GM23338 (cell line): Measurements from ENCODE around the gene TRIM44. TPM values are rescaled to one million over a fixed set of nuclear protein-coding genes. Genes with fewer than 3 reads are reported as not detected.

Experiments
- ATAC-seq: fragments of 200-7000 bp; cut with Tn5 transposase; 3 replicates; pipeline ENCODE4 v1.9.1; 2020
- DNase-seq: peaks from one replicate; pipeline ENCODE4 v3.0.0-alpha.2; 2015; ENCODE audit warnings: low spot score
- H2AFZ ChIP-seq: fragments of 200-600 bp; sonication (generic); 2 replicates; pipeline ENCODE4 v1.8.0; 2016; ENCODE audit warnings: antibody characterized with exemption, mild to moderate bottlenecking, moderate library complexity
- H3F3A ChIP-seq: fragments of 200-600 bp; sonication (generic); replicated peaks from 2 replicates; pipeline ENCODE4 v1.8.0; 2017; ENCODE audit warnings: antibody characterized with exemption, mixed run types, low read depth
- H3K27ac ChIP-seq: fragments of 200-600 bp; sonication (generic); 2 replicates; pipeline ENCODE4 v1.6.1; 2016; ENCODE audit warnings: low read depth
- H3K27me3 ChIP-seq: fragments of 200-600 bp; sonication (generic); 2 replicates; pipeline ENCODE4 v1.8.0; 2016; ENCODE audit warnings: mild to moderate bottlenecking, mixed run types, moderate library complexity; ENCODE audit not compliant: insufficient read depth
- H3K36me3 ChIP-seq: fragments of 200-600 bp; sonication (generic); 2 replicates; pipeline ENCODE4 v1.8.0; 2016; ENCODE audit warnings: mild to moderate bottlenecking; ENCODE audit not compliant: insufficient read depth
- H3K4me1 ChIP-seq: fragments of 200-600 bp; sonication (generic); 2 replicates; pipeline ENCODE4 v1.8.0; 2016; ENCODE audit warnings: mild to moderate bottlenecking, moderate library complexity; ENCODE audit not compliant: insufficient read depth
- H3K4me2 ChIP-seq: fragments of 200-600 bp; sonication (generic); 2 replicates; pipeline ENCODE4 v1.7.1; 2017; ENCODE audit warnings: mixed run types
- H3K4me3 ChIP-seq: fragments of 200-600 bp; sonication (generic); 2 replicates; pipeline ENCODE4 v1.6.1; 2016; ENCODE audit warnings: mixed run types
- H3K79me2 ChIP-seq: fragments of 200-600 bp; sonication (generic); replicated peaks from 2 replicates; pipeline ENCODE4 v1.8.0; 2017; ENCODE audit warnings: mild to moderate bottlenecking; ENCODE audit not compliant: insufficient read depth
- H3K9me2 ChIP-seq: fragments of 200-600 bp; sonication (generic); 2 replicates; pipeline ENCODE4 v1.8.0; 2017; ENCODE audit not compliant: insufficient read depth
- H4K20me1 ChIP-seq: fragments of 200-600 bp; sonication (generic); replicated peaks from 2 replicates; pipeline ENCODE4 v1.8.0; 2017; ENCODE audit warnings: mild to moderate bottlenecking; ENCODE audit not compliant: insufficient read depth
- H3K27ac Mint-ChIP-seq: 2 replicates; pipeline ENCODE4 v1.8.0; 2020; ENCODE audit warnings: inconsistent platforms, mild to moderate bottlenecking, moderate library complexity, mixed read lengths
- H3K27me3 Mint-ChIP-seq: 3 replicates; pipeline ENCODE4 v1.8.0; 2022; ENCODE audit warnings: low read depth, mild to moderate bottlenecking, moderate library complexity, mixed read lengths, inconsistent platforms; ENCODE audit not compliant: insufficient read depth, poor library complexity
- H3K36me3 Mint-ChIP-seq: 3 replicates; pipeline ENCODE4 v1.8.0; 2021; ENCODE audit warnings: low read depth, mild to moderate bottlenecking, inconsistent platforms, moderate library complexity, mixed read lengths
- H3K4me1 Mint-ChIP-seq: 3 replicates; pipeline ENCODE4 v1.8.0; 2020; ENCODE audit warnings: mild to moderate bottlenecking, inconsistent platforms, mixed read lengths
- H3K4me3 Mint-ChIP-seq: 3 replicates; pipeline ENCODE4 v1.8.0; 2021; ENCODE audit warnings: moderate library complexity, mild to moderate bottlenecking, inconsistent platforms, mixed read lengths
- H3K9me3 Mint-ChIP-seq: 3 replicates; pipeline ENCODE4 v1.8.0; 2020; ENCODE audit warnings: moderate library complexity, mild to moderate bottlenecking, inconsistent platforms, mixed read lengths
- CREB1 ChIP-seq: fragments of 250-450 bp; sonication (Bioruptor Pico); IDR thresholded peaks from 2 replicates; pipeline ENCODE4 v1.5.0; 2020; ENCODE audit warnings: low read depth, mild to moderate bottlenecking, moderate library complexity
- CTCF ChIP-seq, 2 experiments: fragments of 200-600 bp in 1 of 2; sonication (generic) in 1 of 2; conservative IDR thresholded peaks; 2 replicates each; pipeline versions ENCODE4 v1.5.1 to v1.6.1; 2016 to 2017; ENCODE audit warnings: antibody characterized with exemption in 2 of 2, low read depth in 2 of 2, mild to moderate bottlenecking in 2 of 2, moderate library complexity in 1 of 2
- ETS1 ChIP-seq: IDR thresholded peaks from 2 replicates; pipeline ENCODE4 v1.6.1; 2016; ENCODE audit warnings: antibody characterized with exemption
- EZH2phosphoT487 ChIP-seq: fragments of 200-600 bp; sonication (generic); IDR thresholded peaks from one replicate; pipeline ENCODE4 v1.8.1; 2018; ENCODE audit warnings: antibody characterized with exemption; ENCODE audit not compliant: unreplicated experiment
- NANOG ChIP-seq: IDR thresholded peaks from 2 replicates; pipeline ENCODE4 v1.6.1; 2016; ENCODE audit warnings: antibody characterized with exemption, borderline replicate concordance
- POLR2AphosphoS5 ChIP-seq: IDR thresholded peaks from 2 replicates; pipeline ENCODE4 v1.6.1; 2016; ENCODE audit warnings: antibody characterized with exemption, low read depth
- ZNF114 ChIP-seq: fragments of 250-450 bp; sonication (Bioruptor Pico); IDR thresholded peaks from 2 replicates; pipeline ENCODE4 v1.5.0; 2020; ENCODE audit warnings: mild to moderate bottlenecking, moderate library complexity
- ZNF331 ChIP-seq: fragments of 250-450 bp; sonication (Bioruptor Pico); IDR thresholded peaks from 2 replicates; pipeline ENCODE4 v1.5.0; 2020; ENCODE audit warnings: low read depth, mild to moderate bottlenecking, moderate library complexity
- ZNF462 ChIP-seq: fragments of 250-450 bp; sonication (Bioruptor Pico); IDR thresholded peaks from 2 replicates; pipeline ENCODE4 v1.5.0; 2020; ENCODE audit warnings: mild to moderate bottlenecking, moderate library complexity
- polyA plus RNA-seq: library from polyadenylated mRNA; unstranded; fragments of >200 nt; fragmentation: Nextera tagmentation; extraction: Ambion mirVana; gene quantifications from 2 replicates; pipeline ENCODE4 v1.2.1, GENCODE V29; 2016
- total RNA-seq: library from RNA; depleted of rRNA; stranded (reverse); fragments of >200 nt; shearing (Covaris generic); gene quantifications from 2 replicates; pipeline ENCODE4 v1.2.3, GENCODE V29; 2014

The TRIM44 gene
- total and polyA plus RNA-seq, 2 experiments from 2014 or later, result 10.3 to 10.4 TPM

- TF ChIP-seq ZNF462 (CRISPR knock-in tag), result no peak
- TF ChIP-seq NANOG, result no peak
- no peak for TF ChIP-seq EZH2phosphoT487
- no peak for TF ChIP-seq POLR2AphosphoS5
Observed at GRCh38 chr11:35826949-35827348, 164.4 kb downstream of the TRIM44 start (continued).

GRCh38 chr11:35836205-35836604, 173.6 kb downstream of the TRIM44 start:
- Mint-ChIP-seq H3K27ac (no peak overlapping the region), H3K4me3 (no peak overlapping the region), H3K36me3 (peaks cover 3% of the 10 kb centered on the region), H3K9me3 (peaks cover 6% of the 10 kb centered on the region), H3K4me1 (no peaks in the 10 kb centered on the region; the same call in 2 of the 3 replicates), H3K27me3 (no peaks in the 10 kb centered on the region)
- H3K9me2 ChIP-seq, result peaks cover 4% of the 10 kb centered on the region; the same call in 1 of the 2 replicates
- no peak overlapping the region for H3K27ac ChIP-seq
- H3K79me2 ChIP-seq, result no peaks in the 10 kb centered on the region
- no peak overlapping the region for H2AFZ ChIP-seq
- no peaks in the 10 kb centered on the region for H3F3A ChIP-seq
- ATAC-seq (no peak), DNase-seq (no peak)
- H3K4me3 ChIP-seq, result no peak overlapping the region
- H3K4me2 ChIP-seq, result no peak overlapping the region
- H3K4me1 ChIP-seq, result no peaks in the 10 kb centered on the region
- no peaks in the 10 kb centered on the region for H4K20me1 ChIP-seq
- H3K27me3 ChIP-seq, result no peaks in the 10 kb centered on the region
- no peaks in the 10 kb centered on the region for H3K36me3 ChIP-seq
- TF ChIP-seq ZNF114 (no peak), EZH2phosphoT487 (no peak), CTCF (conservative IDR thresholded peaks at IDR 0.05; ENCODE audit: low read depth in 2 of 2) (no peak), CREB1 (no peak), NANOG (no peak), ETS1 (no peak), ZNF331 (CRISPR knock-in tag) (no peak)
